IPS-18c (cell line): ENCODE measurements around the gene NNMT.
"Not testable (repeated sequence)": the region's sequence is repeated elsewhere in the genome, so short reads cannot be mapped to it uniquely, and the experiment has no call there.

Source experiments
- H3K4me3 ChIP-seq: 2 replicates; pipeline ENCODE4 v1.7.0; 2013; ENCODE audit warnings: low read depth, mild to moderate bottlenecking, low read length, moderate library complexity; ENCODE audit not compliant: insufficient read depth
- H3K9me3 ChIP-seq: one replicate; pipeline ENCODE4 v1.6.1; 2013; ENCODE audit warnings: mild to moderate bottlenecking, low read length, moderate library complexity; ENCODE audit not compliant: control insufficient read depth, insufficient read depth

NNMT gene

DNA sequence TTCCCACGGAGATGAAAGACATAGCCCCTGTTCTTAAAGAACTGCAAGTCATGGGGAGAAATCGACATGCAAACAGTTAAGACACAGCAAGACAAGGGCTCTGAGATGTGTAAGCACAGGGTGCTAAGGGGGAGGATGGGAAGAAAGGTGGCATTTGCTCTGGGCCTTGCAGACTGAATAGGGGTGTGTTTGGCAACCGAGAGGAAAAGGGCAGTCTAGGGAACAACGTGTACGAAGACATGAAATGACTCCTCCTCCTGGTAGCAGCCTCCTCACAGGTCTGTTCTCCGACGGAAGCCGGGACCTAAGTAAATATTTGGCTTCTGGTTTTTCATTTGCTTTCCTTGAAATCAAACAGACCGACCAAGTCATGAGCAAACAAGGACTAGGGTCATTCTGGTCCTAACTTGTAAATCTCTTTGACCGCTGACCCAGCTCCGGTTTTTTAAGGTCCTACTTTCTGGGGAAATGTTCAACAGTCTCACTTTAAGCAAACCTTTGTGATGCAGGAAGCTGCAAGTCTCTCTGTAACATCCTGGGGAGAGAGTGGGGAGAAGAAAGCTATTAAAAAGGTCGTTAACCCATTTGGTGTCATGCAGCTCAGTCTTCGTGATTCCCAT lies 19.7 kb downstream of the NNMT start:
- Histone ChIP-seq H3K4me3 (no peak overlapping the region), H3K9me3 (no peaks in the 10 kb centered on the region)

DNA sequence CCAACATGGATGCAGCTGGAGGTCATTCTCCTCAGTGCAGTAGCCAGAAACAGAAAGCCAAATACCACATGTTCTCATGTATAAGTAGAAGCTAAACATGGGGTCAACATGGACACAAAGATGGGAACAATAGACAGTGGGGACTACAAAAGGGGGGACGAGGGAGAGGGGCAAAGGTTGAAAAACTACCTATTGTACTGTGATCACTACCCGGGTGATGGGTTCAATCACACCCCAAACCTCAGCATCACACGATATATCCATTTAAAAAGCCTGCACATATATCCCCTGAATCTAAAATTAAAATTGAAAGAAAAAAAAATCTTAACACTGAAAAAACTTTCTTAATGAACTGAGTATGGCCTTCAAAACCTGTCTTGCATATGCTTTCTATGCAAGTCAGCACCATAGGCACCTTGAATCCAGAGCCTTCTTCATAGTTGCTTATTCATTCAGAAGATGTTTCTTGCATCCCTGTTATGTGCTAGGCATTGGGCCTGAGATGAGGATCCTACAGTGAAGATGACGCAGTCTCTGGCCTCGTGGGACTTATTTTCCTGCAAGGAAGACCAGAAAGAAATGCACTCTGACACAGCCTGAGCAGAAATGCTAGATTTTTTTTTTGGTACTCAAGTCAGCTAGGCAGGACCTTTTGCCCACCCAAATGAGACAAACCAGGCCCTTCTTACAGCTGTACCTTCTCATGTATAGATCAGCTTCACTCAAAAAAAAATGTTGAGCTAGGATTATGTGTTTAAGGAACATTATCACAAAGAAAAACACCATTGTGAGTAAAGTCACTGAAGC lies 21.0 kb downstream of the NNMT start:
- no peak overlapping the region for H3K4me3 ChIP-seq
- no peaks in the 10 kb centered on the region for H3K9me3 ChIP-seq

DNA sequence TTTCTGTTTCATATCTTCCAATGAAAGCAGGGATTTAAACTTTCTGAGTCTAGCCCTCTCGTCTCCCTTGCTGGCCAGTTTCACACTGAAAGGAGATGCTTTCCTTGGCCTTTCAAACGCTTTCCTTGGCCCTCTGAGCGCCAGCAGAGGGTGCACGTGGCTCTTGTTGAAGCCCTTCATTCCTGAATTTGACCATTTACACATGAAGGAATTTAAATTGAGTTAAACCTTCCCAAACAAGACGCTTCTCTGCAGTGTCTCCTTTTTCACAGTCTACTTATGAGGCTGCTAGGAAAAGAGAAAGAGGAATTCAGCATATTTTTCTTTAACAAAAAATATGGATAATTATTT lies 21.6 kb downstream of the NNMT start:
- Histone ChIP-seq H3K4me3 (no peak overlapping the region), H3K9me3 (no peaks in the 10 kb centered on the region)

DNA sequence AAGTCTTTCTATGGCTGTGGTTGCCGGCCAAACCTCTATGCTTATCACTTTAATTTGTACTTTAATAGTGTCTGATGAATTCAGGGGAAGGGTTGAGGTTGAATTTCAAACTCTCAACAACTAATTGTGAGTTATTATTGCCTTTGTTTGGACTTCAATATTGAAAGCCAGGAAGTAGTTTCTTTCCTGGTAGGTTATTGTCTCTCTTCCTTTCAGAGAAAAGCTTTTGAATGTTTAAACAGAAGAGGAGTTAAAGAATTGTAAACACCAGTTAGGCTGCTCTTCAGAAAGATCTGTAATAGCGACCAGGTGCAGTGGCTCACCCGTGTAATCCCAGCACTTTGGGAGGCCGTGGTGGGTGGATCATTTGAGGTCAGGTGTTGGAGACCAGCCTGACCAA lies 22.2 kb downstream of the NNMT start:
- H3K4me3 ChIP-seq, result no peak overlapping the region

DNA sequence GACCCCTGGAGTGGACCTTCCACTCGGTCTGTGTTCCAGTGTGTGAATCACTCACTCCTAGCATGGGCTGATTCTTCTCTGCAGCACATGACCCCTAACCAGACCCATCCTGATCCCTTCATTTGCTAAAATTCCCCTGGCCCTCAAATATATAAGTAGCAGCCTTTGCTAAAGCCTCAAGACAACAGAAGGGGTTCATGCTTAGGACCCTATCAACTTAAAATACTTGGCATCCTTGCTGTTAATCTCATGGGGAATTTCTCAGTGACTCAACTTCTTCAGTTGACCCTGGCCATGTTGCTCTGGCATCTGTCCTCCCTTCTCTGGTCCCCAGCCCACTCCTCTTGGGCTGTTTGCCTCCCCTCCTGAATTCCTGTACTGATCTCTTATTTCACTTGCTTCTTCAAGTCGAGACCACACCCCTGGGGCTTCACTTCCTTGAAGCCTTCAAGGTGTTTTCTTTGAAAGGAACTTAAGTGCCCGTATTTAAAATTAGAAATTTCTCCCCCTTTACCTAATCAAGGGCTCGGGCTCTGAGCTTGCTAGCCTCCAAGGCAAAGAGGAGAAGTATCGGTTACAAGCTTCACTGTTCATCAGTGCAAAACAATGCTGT lies 23.6 kb downstream of the NNMT start:
- no peak overlapping the region for H3K4me3 ChIP-seq

More for the DNA sequence above, 22.2 kb downstream of the NNMT start:
- no peaks in the 10 kb centered on the region for H3K9me3 ChIP-seq

DNA sequence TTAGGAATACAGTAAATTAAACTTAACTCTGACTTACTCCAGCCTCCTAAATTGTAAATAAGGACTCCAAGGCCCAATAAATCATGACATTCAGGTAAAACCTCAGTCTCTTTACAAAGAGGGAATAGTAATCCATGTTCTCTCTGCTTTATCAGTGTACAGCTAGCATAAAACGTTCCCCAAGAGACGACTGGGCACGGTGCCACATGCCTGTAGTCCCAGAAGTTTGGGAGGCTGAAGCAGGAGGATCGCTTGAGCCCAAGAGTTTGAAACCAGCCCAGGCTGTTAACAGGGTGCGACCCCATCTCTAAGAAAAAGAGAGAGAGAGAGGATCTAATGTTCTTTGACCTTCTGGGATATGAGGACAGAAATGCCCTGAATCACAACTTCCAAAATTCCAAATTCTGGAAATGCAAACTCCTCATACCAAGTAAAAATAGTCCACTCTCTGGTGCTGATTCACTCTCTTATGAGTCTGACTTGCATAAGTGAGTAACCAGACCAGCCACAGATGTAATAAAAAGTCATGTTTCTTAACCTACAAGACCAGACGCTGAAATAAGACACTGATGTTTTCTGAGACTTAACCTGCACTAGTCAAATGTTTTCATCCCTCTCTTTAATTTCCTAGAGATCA lies 25.5 kb downstream of the NNMT start:
- Histone ChIP-seq H3K4me3 (no peak overlapping the region), H3K9me3 (no peaks in the 10 kb centered on the region)

More for the DNA sequence above, 23.6 kb downstream of the NNMT start:
- no peaks in the 10 kb centered on the region for H3K9me3 ChIP-seq

DNA sequence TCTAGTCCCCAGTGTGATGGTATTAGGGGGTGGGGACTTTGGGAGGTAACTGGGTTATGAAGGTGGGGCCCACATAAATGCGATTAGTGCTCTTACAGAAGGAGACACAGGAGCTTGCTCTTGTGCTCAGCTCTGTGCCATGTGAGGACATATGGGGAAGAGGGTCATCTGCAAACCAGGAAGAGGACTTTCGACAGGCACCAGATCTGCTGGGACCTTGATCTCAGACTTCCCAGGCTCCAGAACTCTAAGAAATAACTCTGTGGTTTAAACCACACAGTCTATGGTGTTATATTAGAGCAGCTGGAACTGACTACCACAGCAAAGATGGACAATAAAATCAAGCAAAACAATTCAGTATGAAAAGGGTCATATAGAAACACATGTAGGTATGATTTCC lies 26.7 kb downstream of the NNMT start:
- Histone ChIP-seq H3K9me3 (no peaks in the 10 kb centered on the region), H3K4me3 (no peak overlapping the region)

DNA sequence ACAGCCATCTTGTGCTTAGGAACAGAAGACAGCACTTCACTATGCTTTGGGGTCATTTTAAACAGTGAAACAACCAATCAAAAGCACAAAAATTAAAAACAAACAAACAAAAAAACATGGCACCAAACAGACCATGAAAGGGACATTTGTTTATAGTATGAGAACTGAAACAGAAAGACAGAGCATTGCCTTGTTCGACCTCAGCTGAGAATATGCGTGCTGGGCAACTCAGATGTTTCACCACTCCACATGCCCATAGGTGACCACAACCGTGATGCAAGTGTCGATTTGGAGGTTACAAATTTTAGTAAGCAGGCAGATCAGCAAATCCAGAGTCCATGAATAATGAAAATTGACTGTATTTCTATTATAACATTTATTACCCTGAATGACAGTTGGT lies 30.0 kb downstream of the NNMT start:
- Histone ChIP-seq H3K4me3 (no peak overlapping the region), H3K9me3 (no peaks in the 10 kb centered on the region)

DNA sequence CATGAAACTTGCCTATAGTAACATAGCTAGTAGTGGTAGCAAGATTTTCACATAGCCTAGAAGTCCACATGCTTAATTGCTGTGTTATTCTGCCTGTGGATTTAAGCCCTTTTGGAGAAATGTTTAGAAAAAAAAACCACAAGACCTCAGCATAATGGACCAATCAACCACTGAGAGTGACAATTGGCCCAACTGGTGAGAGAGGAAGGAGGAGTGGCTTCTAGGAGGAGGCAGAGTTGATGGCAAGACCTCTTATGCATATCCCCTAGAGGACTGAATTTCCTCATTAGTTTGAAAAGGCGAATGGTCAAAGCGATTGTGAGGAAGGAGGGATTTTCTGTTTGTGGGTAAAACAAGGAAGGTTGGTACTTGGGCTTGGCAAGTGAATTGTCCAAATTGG lies 30.6 kb downstream of the NNMT start:
- no peak overlapping the region for H3K4me3 ChIP-seq
- no peaks in the 10 kb centered on the region for H3K9me3 ChIP-seq

DNA sequence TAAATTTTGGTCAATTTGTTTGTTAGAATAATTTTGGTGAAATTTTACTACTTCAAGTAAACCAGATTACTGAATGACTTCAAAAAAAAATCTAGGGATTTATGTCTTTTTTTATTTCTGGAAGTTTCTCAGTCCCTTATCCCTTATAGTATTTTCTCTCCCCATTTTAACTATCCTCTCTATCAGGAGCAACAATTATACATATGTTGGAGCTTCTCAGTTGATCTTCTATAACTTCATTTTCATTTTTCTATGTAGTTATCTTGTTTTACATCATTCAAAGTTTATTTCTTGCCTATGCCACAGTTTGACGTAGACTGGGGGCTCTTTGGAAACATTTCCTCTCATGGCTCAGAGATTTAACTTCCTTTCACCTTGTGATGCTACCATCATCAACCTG lies 34.2 kb downstream of the NNMT start:
- H3K9me3 ChIP-seq, result no peaks in the 10 kb centered on the region
- H3K4me3 ChIP-seq, result no peak overlapping the region

DNA sequence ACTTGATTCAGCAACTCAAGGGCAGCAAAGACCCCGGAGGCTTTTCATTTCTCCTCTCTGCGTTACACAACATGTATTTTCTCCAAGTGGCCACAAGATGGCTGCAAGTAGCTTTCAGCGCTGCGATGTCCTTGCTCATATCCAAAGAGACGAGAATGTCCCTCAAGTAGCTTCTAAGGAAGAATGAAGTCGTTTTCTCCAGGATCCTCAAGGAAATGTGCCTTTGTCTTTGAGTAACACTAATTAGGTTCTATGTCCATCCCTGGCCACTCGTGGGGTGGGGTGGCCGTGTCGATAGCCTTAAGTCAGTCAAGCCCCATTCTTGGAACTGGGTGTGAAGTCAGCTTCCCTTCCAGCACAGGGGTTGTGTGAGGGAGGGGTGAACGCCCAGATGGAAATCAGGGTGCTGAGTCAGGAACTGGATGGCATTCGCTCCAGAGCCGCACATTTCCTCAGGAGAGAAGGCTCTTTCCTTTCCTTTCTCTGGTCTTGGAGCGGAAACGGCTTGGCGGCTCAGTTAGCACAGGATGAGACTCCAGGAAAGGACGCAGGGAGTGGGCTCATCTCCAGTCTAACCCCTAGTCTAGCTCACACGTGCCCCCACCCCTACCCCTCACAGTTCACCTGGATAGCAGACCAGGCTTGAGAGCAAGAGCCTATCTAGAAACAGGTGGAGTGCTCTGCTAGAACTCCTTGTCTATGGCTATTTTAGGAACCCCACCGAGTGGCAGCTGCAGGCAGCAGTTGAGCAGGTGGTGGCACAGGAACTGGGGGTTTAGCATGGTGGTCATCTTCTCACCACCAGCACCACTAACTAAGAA lies 44.3 kb downstream of the NNMT start:
- H3K4me3 ChIP-seq, result no peak overlapping the region
- H3K9me3 ChIP-seq, result no peaks in the 10 kb centered on the region

DNA sequence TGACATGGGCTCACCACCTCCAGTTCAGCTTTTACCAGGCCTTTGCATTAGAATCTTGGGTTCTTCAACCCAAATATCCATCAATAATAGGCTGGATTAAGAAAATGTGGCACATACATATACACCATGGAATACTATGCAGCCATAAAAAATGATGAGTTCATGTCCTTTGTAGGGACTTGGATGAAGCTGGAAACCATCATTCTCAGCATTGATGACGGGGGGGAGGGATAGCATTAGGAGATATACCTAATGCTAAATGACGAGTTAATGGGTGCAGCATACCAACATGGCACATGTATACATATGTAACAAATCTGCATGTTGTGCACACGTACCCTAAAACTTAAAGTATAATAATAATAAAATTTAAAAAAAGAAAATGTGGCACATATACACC lies 45.5 kb downstream of the NNMT start:
- H3K4me3 ChIP-seq, result not testable (repeated sequence)

DNA sequence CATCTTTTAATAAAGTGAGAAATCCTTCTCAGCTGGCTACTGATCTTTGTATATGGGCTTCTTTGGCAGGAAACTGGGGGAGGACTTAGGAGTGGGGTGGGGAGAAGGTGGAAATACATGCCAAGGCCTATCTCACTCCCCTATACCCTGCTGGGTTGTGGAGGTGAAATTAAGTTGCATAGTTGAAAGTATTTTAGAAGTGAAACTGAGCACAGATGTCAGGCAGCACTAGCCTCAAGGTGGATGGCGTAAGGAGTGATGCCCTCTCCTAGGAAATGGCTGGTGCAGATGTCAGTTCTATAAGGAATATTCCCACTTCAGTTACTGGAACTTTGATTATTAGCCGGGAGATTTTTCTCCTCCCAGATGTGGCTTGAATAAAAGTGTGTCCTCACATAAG lies 46.3 kb downstream of the NNMT start:
- H3K4me3 ChIP-seq, result no peak overlapping the region
- H3K9me3 ChIP-seq, result peaks cover 4% of the 10 kb centered on the region

More for the DNA sequence above, 45.5 kb downstream of the NNMT start:
- not testable (repeated sequence) for H3K9me3 ChIP-seq

DNA sequence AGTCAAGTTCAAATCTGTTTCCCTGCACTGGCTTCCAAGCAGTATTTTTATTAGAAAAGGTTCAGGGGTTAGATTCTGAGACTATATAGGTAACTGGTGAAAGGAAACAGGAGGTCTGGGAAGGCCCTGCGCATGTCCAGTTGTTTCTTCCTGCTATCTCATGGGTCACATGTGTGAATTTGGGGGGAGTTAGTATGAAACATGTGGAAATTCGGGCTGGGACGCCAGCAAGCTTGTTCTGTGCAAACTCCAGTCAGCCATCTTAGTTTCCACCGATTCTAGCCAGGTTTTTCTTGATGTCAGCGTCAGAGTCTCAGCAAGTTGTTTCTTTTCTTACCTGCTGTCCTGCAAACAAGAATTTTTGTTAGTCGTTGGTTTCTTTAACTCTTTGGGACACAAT lies 46.8 kb downstream of the NNMT start:
- Histone ChIP-seq H3K9me3 (peaks cover 4% of the 10 kb centered on the region), H3K4me3 (no peak overlapping the region)

DNA sequence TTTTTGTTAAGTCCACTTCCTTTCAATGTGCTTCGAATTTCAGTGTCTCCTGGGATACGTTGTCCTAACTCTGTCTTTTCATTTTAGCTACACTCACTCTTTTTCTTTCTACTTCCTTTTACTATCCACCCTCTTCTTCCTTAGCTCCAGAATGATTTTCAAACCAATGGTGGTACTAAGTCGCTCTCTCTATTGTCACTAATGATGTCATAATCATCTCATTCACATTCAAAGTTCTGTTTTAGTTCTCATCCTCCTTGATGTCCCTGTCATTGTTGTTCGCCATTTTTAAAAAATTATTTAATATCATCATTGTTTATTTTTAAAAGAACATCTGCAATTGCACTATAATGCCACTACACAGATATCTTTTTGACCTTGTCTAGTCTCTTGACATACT lies 47.3 kb downstream of the NNMT start:
- no peak overlapping the region for H3K4me3 ChIP-seq
- peaks cover 4% of the 10 kb centered on the region for H3K9me3 ChIP-seq

DNA sequence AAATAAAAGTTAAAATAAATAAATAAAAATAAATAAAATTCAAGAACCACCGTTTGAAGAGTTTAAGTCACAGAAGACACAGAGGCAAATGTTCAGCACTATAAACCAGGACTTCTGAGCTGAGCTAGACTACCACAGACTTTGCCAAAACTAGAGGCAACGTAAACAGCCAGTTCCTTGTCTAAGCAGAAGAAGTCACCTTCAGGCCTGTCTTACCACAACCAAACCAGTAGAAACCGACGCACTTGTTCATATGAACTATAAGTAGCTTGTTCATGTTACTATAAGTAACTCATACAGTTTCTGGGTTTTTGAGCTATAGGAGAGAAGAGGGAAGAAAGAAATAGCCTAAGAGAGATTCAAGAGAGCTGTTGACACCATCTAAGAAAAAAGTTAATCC lies 48.3 kb downstream of the NNMT start:
- Histone ChIP-seq H3K9me3 (peaks cover 4% of the 10 kb centered on the region), H3K4me3 (no peak overlapping the region)

DNA sequence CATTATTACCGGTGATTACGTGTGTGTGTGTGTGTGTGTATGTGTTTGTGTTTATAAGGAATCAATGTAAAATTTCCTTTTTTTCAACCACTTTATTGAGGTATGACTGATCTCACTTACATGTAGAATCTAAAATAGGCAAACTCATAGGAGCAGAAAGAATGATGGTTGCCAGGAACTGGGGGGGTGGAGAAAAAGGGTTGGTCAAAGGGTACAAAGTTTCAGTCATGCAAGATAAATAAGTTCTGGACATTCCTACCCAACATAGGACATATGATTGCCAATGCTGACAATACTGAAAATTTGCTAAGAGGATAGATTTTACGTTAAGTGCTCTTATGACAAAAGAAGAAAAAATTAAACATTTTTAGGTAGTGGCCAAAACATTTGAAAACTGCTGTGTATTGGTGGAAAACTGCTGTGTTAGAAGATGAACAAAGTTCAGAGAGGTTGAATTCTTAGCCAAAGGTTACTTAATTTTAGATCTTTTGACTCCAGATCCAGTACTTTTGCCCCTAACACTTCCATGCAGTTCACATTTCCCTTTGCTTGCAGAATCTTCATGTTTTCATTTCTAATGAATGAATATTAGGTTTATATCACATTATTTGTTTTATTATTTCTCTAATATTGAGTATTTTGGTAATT lies 49.5 kb downstream of the NNMT start:
- peaks cover 4% of the 10 kb centered on the region for H3K9me3 ChIP-seq
- H3K4me3 ChIP-seq, result no peak overlapping the region
